Urothelium cell line (cell line): ENCODE measurements around the gene GRN.
"Not testable (repeated sequence)": the region's sequence is repeated elsewhere in the genome, so short reads cannot be mapped to it uniquely, and the experiment has no call there.

Experiments used
- DNase-seq: peaks from one replicate; pipeline ENCODE4 v3.0.0; 2011; ENCODE audit warnings: low spot score, mixed read lengths
- FAIRE-seq: peaks from 2 replicates; lab custom pipeline; 2011; peaks lifted over from hg19 to GRCh38; lab: Jason Lieb, UNC

The GRN gene

GRCh38 chr17:44360826-44361225 is 15.7 kb downstream of the GRN start:
- DNase-seq (peak; percentile 46), FAIRE-seq (no peak)

DNA sequence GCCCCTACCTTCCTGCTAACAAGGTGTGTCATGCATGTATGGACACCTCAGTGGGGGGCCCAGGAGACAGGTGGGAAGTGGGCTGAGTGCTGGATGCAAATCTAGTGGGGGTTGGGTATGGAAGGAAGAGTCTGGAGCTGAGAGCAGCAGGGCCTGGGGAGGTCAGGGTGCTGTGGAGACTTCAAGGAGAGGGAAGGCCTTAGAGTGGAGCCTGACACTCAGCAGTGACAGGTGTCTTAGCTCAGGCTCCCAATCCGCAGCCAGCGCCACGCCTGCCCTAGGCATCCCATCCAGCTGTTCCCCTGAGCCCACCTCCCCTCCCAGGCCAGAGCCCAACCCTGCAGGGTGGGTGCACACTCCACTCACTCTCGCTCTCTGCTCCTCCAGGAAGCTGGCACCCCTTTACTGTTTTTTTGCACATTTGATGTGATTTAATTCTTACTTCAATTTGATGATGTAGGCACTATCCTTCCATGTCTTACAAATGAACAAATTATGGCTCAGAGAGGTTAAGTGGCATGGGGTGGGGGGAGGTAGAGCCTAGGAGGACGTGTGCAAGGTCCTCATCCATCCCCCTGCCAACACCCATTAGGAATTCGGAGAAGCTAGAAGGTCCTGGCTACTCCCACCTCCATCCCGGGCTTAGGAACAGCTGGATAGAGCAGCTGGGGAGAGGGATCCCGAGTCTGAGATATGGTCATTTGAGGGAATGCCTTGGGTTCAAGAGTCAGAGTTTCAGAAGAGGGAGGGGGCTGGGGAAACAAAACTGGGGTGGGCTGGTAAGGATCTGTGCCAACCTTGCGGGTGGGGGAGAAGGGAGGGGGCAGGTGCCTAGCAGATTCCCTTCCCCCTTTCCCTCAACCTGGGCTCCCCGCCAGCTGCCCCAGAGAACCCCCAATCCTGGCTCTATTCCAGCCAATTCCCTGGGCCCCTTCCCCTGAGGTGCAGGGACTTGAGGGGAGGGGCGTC is 16.5 kb downstream of the GRN start:
- FAIRE-seq (peak; percentile 75), DNase-seq (no peak)

DNA sequence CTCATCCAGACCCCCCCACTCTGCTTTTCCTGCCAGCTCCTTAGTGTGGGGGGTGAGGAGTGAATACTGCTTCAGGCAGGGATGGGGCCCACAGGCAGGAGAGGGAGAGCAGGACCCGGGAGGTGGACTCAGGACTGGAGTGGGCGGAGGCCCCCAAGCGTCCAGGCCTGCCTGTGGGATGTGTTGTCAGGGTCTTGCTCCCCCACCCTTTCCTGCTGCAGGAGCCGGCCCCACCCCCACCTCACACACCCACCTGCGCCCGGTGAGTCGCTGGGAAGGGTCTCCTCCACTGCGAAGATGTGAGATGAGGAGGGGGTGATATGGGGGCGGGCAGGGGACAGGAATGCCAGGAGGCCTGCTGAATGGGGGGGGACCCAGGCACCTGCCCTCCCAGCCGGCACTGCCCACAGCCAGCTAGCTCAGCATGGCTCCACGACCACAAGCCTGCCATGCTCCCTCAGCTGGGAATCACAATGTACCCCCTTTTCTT is 17.4 kb downstream of the GRN start:
- FAIRE-seq: no peak

GRCh38 chr17:44362949-44363612 is 18.0 kb downstream of the GRN start:
- DNase-seq: peak; percentile 52
- no peak for FAIRE-seq

More for the DNA sequence above, 17.4 kb downstream of the GRN start:
- DNase-seq: no peak

GRCh38 chr17:44363613-44364159 is 18.6 kb downstream of the GRN start, which contains the start of gene FAM171A2:
TSS of gene FAM171A2 (minus strand) at chr17:44363853. CDS start at chr17:44363714, 139 bp downstream.
- no peak for FAIRE-seq
- peak; percentile 92 for DNase-seq

- not testable (repeated sequence) for FAIRE-seq, DNase-seq
These were observed 19.9 kb downstream of the GRN start for GRCh38 chr17:44365051-44365450.

DNA sequence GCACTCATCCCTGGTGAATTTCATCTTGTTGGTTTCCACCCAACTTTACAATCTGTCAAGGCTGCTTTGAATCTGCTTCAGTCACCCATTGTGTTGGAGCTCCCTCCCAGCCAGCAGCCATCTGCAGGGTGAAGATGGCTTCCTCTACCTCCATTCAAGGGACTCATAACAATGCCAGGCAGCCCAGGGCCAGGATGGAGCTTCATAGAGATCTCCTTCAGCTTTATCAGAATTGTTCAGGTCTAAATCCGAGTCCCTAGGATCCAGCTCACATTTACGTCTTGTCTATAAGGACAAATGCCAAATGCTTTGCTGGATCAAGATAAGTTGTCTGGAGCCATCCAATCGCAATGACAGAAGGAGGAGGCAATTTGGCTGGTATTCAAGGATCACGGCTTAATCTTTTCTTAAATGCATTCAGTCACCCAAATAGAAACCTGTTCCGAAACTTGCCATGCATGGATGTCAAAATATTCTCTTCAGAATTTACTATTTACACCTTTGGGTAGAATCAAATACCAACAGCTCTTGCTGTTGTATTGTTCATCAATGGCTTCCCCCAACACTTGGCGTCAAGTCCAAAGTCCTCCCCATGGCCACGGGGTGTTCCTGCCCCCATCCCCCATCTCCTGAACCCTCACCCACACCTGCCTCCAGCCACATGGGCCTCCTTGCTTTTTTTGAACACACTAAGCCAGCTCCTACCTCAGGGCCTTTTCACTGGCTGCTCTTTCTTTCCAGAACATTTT is 22.3 kb downstream of the GRN start:
- FAIRE-seq (no peak), DNase-seq (no peak)

GRCh38 chr17:44368391-44369243 is 23.5 kb downstream of the GRN start:
- FAIRE-seq, DNase-seq: not testable (repeated sequence)

DNA sequence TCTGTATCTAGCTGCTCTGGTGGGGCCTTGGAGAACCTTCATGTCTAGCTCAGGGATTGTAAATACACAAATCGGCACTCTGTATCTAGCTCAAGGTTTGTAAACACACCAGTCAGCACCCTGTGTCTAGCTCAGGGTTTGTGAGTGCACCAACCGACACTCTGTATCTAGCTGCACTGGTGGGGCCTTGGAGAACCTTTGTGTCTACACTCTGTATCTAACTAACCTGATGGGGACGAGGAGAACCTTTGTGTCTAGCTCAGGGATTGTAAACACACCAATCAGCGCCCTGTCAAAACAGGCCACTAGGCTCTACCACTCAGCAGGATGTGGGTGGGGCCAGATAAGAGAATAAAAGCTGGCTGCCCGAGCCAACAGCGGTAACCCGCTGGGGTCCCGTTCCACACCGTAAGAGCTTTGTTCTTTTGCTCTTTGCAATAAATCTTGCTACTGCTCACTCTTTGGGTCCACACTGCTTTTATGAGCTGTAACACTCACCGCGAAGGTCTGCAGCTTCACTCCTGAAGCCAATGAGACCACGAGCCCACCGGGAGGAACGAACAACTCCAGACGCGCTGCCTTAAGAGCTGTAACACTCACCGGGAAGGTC is 24.4 kb downstream of the GRN start:
- not testable (repeated sequence) for DNase-seq, FAIRE-seq

DNA sequence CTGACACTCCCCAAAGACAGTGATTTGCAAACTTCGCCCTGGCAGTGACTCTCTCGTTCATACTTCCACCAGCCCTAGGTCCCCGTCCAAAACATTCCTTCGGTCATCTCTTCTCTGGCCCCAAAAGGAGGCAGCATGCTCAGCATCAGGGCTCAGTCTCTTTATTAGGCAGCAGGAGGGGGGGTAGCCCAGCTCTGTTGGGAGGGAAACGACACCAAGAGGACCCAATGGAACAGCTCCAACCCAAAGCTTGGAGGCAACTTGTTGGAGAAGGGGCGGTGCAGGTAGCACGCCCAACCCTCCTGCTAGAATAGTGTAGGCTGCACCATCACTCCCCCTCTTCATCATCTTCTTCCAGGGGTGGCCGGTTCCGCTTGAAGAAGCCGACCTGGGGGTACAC is 26.9 kb downstream of the GRN start:
- FAIRE-seq (no peak), DNase-seq (no peak)

- FAIRE-seq: no peak
- DNase-seq: no peak
These were observed 29.4 kb downstream of the GRN start for GRCh38 chr17:44374306-44375195.

GRCh38 chr17:44375196-44376017 is 30.3 kb downstream of the GRN start:
- FAIRE-seq: no peak
- DNase-seq: no peak

DNA sequence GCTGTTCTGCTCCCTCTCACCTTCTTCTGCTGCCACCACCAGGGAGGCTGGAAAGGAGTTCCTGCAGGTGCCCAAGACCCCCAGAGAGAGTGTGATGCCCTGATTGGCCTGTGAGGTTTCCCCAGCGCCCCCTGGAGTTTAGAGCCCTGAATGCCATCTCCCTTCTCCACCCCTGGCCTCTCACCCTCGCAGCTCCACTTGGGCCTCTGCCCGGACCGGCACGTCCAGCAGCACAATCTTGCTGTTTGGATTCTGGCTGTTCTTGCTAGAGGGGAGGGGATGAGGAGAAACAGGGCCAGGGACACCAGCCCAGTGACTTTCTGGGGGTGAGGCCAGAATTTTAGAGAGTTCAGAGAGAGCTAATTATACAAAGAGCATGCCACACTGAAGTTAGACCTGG is 31.0 kb downstream of the GRN start:
- FAIRE-seq: no peak
- no peak for DNase-seq

DNA sequence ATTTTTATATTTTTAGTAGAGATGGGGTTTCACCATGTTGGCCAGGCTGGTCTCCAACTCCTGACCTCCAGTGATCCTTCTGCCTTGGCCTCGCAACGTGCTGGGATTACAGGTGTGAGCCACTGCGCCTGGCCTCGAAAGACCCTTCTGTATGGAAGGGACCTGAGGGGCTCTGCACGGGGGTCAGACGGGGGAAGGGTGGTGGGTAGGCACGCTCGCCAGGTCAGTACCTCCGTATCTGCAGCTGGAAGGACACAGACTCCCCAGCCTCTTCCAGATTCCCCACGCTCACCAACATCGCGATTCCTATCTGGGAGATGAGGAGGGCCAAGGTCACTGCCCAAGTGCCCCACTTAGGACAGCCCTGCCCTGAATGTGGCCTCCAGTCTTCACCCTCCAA is 31.7 kb downstream of the GRN start:
- no peak for FAIRE-seq
- DNase-seq: no peak

- FAIRE-seq: no peak
- DNase-seq: no peak
These were observed 33.1 kb downstream of the GRN start for GRCh38 chr17:44378171-44378705.

DNA sequence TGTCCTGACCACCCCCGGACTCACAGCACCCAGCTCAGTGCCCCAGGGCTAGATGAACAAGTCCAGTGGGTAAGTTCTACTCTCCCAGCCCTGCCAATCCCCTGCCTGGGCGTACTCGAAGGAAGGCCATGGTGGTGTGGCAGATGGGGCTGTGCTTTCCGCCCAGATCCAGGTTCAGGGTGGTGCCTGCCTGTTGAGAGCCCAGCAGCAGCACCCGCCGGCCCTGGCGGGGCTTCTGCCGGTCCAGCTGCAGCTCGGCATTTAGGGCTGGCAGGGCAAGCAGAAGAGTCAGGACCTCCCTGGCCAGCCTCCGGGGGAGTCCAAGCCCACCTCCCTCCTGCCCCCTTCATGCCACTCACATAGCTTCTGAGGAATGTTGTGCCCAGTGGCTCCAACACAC is 34.8 kb downstream of the GRN start:
- DNase-seq (no peak), FAIRE-seq (no peak)

DNA sequence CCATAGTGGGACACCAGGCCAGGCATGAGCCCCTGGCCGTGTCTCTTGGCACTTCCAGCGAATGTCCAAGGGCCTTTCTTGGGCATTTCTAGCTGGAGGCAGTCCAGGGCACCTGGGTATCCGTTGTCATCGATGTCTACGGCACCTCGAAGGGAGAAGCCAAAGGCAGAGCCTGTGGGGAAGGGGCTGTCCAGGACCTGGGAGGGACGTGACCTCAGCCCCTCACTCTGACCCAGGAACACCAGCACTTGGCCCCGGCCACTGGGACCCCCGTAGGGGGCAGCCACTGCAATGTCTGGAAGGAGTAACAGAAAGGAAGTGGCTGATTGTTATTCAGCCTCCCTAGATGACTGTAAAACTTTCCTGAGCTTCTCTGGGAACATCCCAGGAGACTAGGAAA is 35.7 kb downstream of the GRN start:
- no peak for FAIRE-seq

More for the DNA sequence above, 35.7 kb downstream of the GRN start:
- DNase-seq: no peak
